HepG2 (cell line): Measurements from ENCODE around the gene NSF. TPM values are rescaled to one million over a fixed set of nuclear protein-coding genes. Genes with fewer than 3 reads are reported as not detected.

ENCODE experiments used
- ATAC-seq: fragments of 200-7000 bp; cut with Tn5 transposase; 3 replicates; pipeline ENCODE4 v1.9.1; 2020; ENCODE audit warnings: mild to moderate bottlenecking, moderate library complexity
- BruUV-seq: library from RNA; stranded (reverse); fragments of 400-500 nt; replicated peaks from 2 replicates; lab custom pipeline; 2021; lab: Mats Ljungman, UMichigan
- CTCF ChIA-PET: fragments of 300-600 bp; formaldehyde crosslinking; extraction: SDS; loops from one replicate; lab custom pipeline; 2021; ENCODE audit warnings: low total read pairs, inconsistent platforms, low intra/inter-chr PET ratio; lab: Yijun Ruan, JAX
- POLR2A ChIA-PET: fragments of 350-600 bp; sonication (Branson Sonifier 250); formaldehyde crosslinking; loops from one replicate; lab custom pipeline; 2020; ENCODE audit warnings: antibody characterized with exemption, inconsistent platforms; lab: Yijun Ruan, JAX
- DNase-seq: peaks from one replicate; pipeline ENCODE4 v3.0.0-alpha.2; 2015; ENCODE audit warnings: low spot score
- FAIRE-seq: peaks from 3 replicates; lab custom pipeline; 2011; peaks lifted over from hg19 to GRCh38; lab: Jason Lieb, UNC
- H2AFZ ChIP-seq: one replicate; pipeline ENCODE4 v1.6.1; 2011; ENCODE audit warnings: low read length, inconsistent platforms
- H3K27ac ChIP-seq: fragments of 300-600 bp; 3 replicates; pipeline ENCODE4 v1.8.0; 2011; ENCODE audit warnings: mixed run types, mild to moderate bottlenecking, mixed read lengths, low read length, inconsistent platforms; ENCODE audit not compliant: insufficient read depth; ENCODE audit errors: extremely low read length
- H3K27me3 ChIP-seq, 2 experiments: fragments of 200-600 bp in 1 of 2; 2 replicates in 1 of 2; 3 replicates in 1 of 2; pipeline versions ENCODE4 v1.6.0 to v1.8.0; 2011; ENCODE audit warnings: low read length in 2 of 2, mild to moderate bottlenecking in 2 of 2, moderate library complexity in 2 of 2, inconsistent platforms in 1 of 2; ENCODE audit not compliant: insufficient read depth in 2 of 2, control insufficient read depth in 1 of 2
- H3K36me3 ChIP-seq, 2 experiments: fragments of 200-600 bp in 1 of 2; replicated peaks in 1 of 2; 2 replicates in 1 of 2; 3 replicates in 1 of 2; pipeline versions ENCODE4 v1.5.1 to v1.8.0; 2011; ENCODE audit warnings: low read length in 2 of 2, inconsistent platforms in 1 of 2; ENCODE audit not compliant: insufficient read depth in 2 of 2, control insufficient read depth in 1 of 2
- H3K4me1 ChIP-seq: 2 replicates; pipeline ENCODE4 v1.5.1; 2012; ENCODE audit warnings: low read length, inconsistent platforms; ENCODE audit not compliant: insufficient read depth
- H3K4me2 ChIP-seq: 2 replicates; pipeline ENCODE4 v1.6.0; 2011; ENCODE audit warnings: low read depth, low read length, inconsistent platforms
- H3K4me3 ChIP-seq, 3 experiments: fragments of 200-600 bp in 1 of 3; sonication (generic), shearing (Covaris generic) in 1 of 3; replicated peaks in 1 of 3; 2 replicates each; pipeline ENCODE4 v1.5.1; 2011 to 2016; ENCODE audit warnings: low read length in 3 of 3, inconsistent platforms in 2 of 3, low read depth in 2 of 3, mild to moderate bottlenecking in 2 of 3, control low read depth in 1 of 3, mixed read lengths in 1 of 3; ENCODE audit not compliant: insufficient read depth in 1 of 3
- H3K79me2 ChIP-seq: one replicate; pipeline ENCODE4 v1.6.1; 2011; ENCODE audit warnings: low read length, inconsistent platforms; ENCODE audit not compliant: insufficient read depth
- H3K9ac ChIP-seq: 2 replicates; pipeline ENCODE4 v1.6.0; 2011; ENCODE audit warnings: mild to moderate bottlenecking, low read depth, low read length, inconsistent platforms; ENCODE audit not compliant: insufficient read depth
- H3K9me3 ChIP-seq: 2 replicates; pipeline ENCODE4 v1.5.1; 2012; ENCODE audit warnings: mild to moderate bottlenecking, low read length
- H4K20me1 ChIP-seq: 2 replicates; pipeline ENCODE4 v1.6.0; 2011; ENCODE audit warnings: inconsistent platforms, mild to moderate bottlenecking, low read length, moderate library complexity; ENCODE audit not compliant: insufficient read depth
- GATA4 ChIP-seq: sonication (generic); IDR thresholded peaks from 2 replicates; pipeline ENCODE4 v1.6.1; 2016; ENCODE audit warnings: antibody characterized with exemption, low read depth, borderline replicate concordance
- GLMP ChIP-seq: sonication (generic); formaldehyde crosslinking; IDR thresholded peaks from 2 replicates; pipeline ENCODE4 v1.9.0; 2021; ENCODE audit warnings: missing genetic modification reagents, mild to moderate bottlenecking, borderline replicate concordance
- MED13 ChIP-seq: sonication (generic); formaldehyde crosslinking; IDR thresholded peaks from 2 replicates; pipeline ENCODE4 v1.5.0; 2020; ENCODE audit warnings: missing genetic modification reagents
- PHF21A ChIP-seq: sonication (generic); formaldehyde crosslinking; IDR thresholded peaks from 2 replicates; pipeline ENCODE4 v1.5.0; 2020; ENCODE audit warnings: mild to moderate bottlenecking, missing genetic modification reagents
- RFX5 ChIP-seq: IDR thresholded peaks from 2 replicates; pipeline ENCODE4 v1.6.1; 2011; ENCODE audit warnings: low read depth, low read length, improper control_type of control experiment
- SP4 ChIP-seq: sonication (generic); formaldehyde crosslinking; IDR thresholded peaks from 2 replicates; pipeline ENCODE4 v1.8.1; 2023; ENCODE audit warnings: mild to moderate bottlenecking, missing genetic modification reagents
- TEF ChIP-seq: sonication (generic); formaldehyde crosslinking; IDR thresholded peaks from 2 replicates; pipeline ENCODE4 v1.5.0; 2020; ENCODE audit warnings: missing genetic modification reagents
- ZBTB21 ChIP-seq: sonication (generic); formaldehyde crosslinking; IDR thresholded peaks from 2 replicates; pipeline ENCODE4 v1.4.0; 2020; ENCODE audit warnings: missing genetic modification reagents
- ZBTB7B ChIP-seq: sonication (generic); formaldehyde crosslinking; IDR thresholded peaks from 2 replicates; pipeline ENCODE4 v1.4.0; 2020; ENCODE audit warnings: missing genetic modification reagents
- ZMAT5 ChIP-seq: sonication (generic); formaldehyde crosslinking; IDR thresholded peaks from 2 replicates; pipeline ENCODE4 v1.5.0; 2020; ENCODE audit warnings: mild to moderate bottlenecking, low read depth, missing genetic modification reagents, borderline replicate concordance
- ZNF10 ChIP-seq: sonication (generic); formaldehyde crosslinking; IDR thresholded peaks from 2 replicates; pipeline ENCODE4 v1.4.0; 2020; ENCODE audit warnings: mild to moderate bottlenecking, low read depth, missing genetic modification reagents, borderline replicate concordance
- ZNF207 ChIP-seq: fragments of 450-650 bp; IDR thresholded peaks from 2 replicates; pipeline ENCODE4 v1.6.1; 2016; ENCODE audit warnings: antibody characterized with exemption, borderline replicate concordance
- ZNF317 ChIP-seq: sonication (generic); formaldehyde crosslinking; IDR thresholded peaks from 2 replicates; pipeline ENCODE4 v1.5.0; 2020; ENCODE audit warnings: mild to moderate bottlenecking, missing genetic modification reagents
- ZNF709 ChIP-seq: sonication (generic); formaldehyde crosslinking; IDR thresholded peaks from 2 replicates; pipeline ENCODE4 v1.5.0; 2020; ENCODE audit warnings: mild to moderate bottlenecking, missing genetic modification reagents
- WGBS: methylation state at CpG from one replicate; pipeline ENCODE4 v1.1.6; 2017; ENCODE audit warnings: low lambda C conversion rate; 5-methylcytosine and 5-hydroxymethylcytosine counted together
- in situ Hi-C: cut with HindIII; loops from 2 replicates; pipeline ENCODE4 v1.10.0; 2017; ENCODE audit warnings: low pct_unique_long_range_greater_than_20kb; ENCODE audit not compliant: extremely low pct_ligation_motif_present
- intact Hi-C: fragments of 100-400 bp; cut with micrococcal nuclease; formaldehyde crosslinking; loops from one replicate; pipeline ENCODE4 v1.10.0; 2022; ENCODE audit not compliant: unreplicated experiment
- polyA plus RNA-seq, 8 experiments: library from polyadenylated mRNA; depleted of rRNA in 3 of 8; stranded (reverse) in 7 of 8; unstranded in 1 of 8; fragments of >200 nt; fragmentation: Illumina TruSeq in 4 of 8; extraction: Trizol in 4 of 8; gene quantifications; 2 replicates each; pipeline versions ENCODE4 v1.2.1 to v1.2.3, GENCODE V29; 2011 to 2016; ENCODE audit warnings: low read depth in 4 of 8, missing spikeins in 1 of 8, mixed read lengths in 1 of 8; ENCODE audit not compliant: insufficient read depth in 1 of 8
- total RNA-seq, 5 experiments: library from RNA; depleted of rRNA; stranded (reverse); fragments of >200 nt; fragmentation: Illumina TruSeq; extraction: Trizol; gene quantifications; 2 replicates each; pipeline ENCODE4 v1.2.3, GENCODE V29; 2016; ENCODE audit warnings: low read depth in 1 of 5
- TF ChIP-seq, protein P1 (sequence below): conservative IDR thresholded peaks from 2 replicates; pipeline ENCODE4 v1.6.1; 2018; ENCODE audit warnings: missing genetic modification reagents
- TF ChIP-seq, protein P2 (sequence below): sonication (generic); formaldehyde crosslinking; IDR thresholded peaks from 2 replicates; pipeline ENCODE4 v1.4.0; 2020; ENCODE audit warnings: missing genetic modification reagents
- TF ChIP-seq, protein P3 (sequence below): sonication (generic); formaldehyde crosslinking; conservative IDR thresholded peaks from 2 replicates; pipeline ENCODE4 v1.8.0; 2022; ENCODE audit warnings: missing genetic modification reagents

Gene NSF
- total and polyA plus RNA-seq, 2 of the 13 experiments (the other 11 are each of a cell fraction or from before 2014, with no cell fraction given), result 21.9 to 37.8 TPM

GRCh38 chr17:46770439-46770817, 180.0 kb downstream of the NSF start:
- BruUV-seq, result no TSS peak
- Histone ChIP-seq H3K27ac (peak overlapping the region; percentile 91), H3K79me2 (no peaks in the 10 kb centered on the region), H3K4me3 (peak overlapping the region; percentile 36 to 77 (median 71)), H3K9me3 (no peaks in the 10 kb centered on the region), H3K27me3 (no peaks in the 10 kb centered on the region), H3K36me3 (no peaks in the 10 kb centered on the region), H3K4me2 (peak overlapping the region; percentile 86), H4K20me1 (no peaks in the 10 kb centered on the region), H3K9ac (peak overlapping the region; percentile 71), H3K4me1 (peaks cover 55% of the 10 kb centered on the region), H2AFZ (no peak overlapping the region)
- ChIA-PET CTCF (interaction anchor here (1.0 kb wide), 1 partner anchor 12 kb away, joined by 3 read pairs; no protein-coding TSS in a partner anchor), POLR2A (interaction anchor here (1.0 to 1.7 kb wide), 2 partner anchors 12 to 63 kb away, joined by 3 to 12 read pairs; no protein-coding TSS in a partner anchor)
- 3% methylated on average over 13 of the region's 14 CpGs for WGBS
- DNase-seq (peak; percentile 35), ATAC-seq (peak; percentile 28), FAIRE-seq (peak; percentile 54)
- intact Hi-C loops (no loop called here), in situ Hi-C loops (no loop called here)
- TF ChIP-seq SP4, result no peak
- TF ChIP-seq ZMAT5 (CRISPR knock-in tag), result no peak
- TF ChIP-seq TEF, result no peak
- TF ChIP-seq, protein P1, sequence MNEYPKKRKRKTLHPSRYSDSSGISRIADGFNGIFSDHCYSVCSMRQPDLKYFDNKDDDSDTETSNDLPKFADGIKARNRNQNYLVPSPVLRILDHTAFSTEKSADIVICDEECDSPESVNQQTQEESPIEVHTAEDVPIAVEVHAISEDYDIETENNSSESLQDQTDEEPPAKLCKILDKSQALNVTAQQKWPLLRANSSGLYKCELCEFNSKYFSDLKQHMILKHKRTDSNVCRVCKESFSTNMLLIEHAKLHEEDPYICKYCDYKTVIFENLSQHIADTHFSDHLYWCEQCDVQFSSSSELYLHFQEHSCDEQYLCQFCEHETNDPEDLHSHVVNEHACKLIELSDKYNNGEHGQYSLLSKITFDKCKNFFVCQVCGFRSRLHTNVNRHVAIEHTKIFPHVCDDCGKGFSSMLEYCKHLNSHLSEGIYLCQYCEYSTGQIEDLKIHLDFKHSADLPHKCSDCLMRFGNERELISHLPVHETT, result no peak
- TF ChIP-seq ZBTB21 (CRISPR knock-in tag), result no peak
- TF ChIP-seq GATA4, result 0 out of 2 replicates have a peak, but pooled peaks have one; percentile 2
- no peak for TF ChIP-seq PHF21A (CRISPR knock-in tag)
- TF ChIP-seq, protein P2, sequence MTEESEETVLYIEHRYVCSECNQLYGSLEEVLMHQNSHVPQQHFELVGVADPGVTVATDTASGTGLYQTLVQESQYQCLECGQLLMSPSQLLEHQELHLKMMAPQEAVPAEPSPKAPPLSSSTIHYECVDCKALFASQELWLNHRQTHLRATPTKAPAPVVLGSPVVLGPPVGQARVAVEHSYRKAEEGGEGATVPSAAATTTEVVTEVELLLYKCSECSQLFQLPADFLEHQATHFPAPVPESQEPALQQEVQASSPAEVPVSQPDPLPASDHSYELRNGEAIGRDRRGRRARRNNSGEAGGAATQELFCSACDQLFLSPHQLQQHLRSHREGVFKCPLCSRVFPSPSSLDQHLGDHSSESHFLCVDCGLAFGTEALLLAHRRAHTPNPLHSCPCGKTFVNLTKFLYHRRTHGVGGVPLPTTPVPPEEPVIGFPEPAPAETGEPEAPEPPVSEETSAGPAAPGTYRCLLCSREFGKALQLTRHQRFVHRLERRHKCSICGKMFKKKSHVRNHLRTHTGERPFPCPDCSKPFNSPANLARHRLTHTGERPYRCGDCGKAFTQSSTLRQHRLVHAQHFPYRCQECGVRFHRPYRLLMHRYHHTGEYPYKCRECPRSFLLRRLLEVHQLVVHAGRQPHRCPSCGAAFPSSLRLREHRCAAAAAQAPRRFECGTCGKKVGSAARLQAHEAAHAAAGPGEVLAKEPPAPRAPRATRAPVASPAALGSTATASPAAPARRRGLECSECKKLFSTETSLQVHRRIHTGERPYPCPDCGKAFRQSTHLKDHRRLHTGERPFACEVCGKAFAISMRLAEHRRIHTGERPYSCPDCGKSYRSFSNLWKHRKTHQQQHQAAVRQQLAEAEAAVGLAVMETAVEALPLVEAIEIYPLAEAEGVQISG, result peak; percentile 46; the same call in 1 of the 2 replicates
- TF ChIP-seq RFX5, result no peak
- no peak for TF ChIP-seq ZNF709 (CRISPR knock-in tag)
- 0 out of 2 replicates have a peak, but pooled peaks have one; percentile 50 for TF ChIP-seq ZNF10
- TF ChIP-seq, protein P3, sequence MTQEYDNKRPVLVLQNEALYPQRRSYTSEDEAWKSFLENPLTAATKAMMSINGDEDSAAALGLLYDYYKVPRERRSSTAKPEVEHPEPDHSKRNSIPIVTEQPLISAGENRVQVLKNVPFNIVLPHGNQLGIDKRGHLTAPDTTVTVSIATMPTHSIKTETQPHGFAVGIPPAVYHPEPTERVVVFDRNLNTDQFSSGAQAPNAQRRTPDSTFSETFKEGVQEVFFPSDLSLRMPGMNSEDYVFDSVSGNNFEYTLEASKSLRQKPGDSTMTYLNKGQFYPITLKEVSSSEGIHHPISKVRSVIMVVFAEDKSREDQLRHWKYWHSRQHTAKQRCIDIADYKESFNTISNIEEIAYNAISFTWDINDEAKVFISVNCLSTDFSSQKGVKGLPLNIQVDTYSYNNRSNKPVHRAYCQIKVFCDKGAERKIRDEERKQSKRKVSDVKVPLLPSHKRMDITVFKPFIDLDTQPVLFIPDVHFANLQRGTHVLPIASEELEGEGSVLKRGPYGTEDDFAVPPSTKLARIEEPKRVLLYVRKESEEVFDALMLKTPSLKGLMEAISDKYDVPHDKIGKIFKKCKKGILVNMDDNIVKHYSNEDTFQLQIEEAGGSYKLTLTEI (CRISPR knock-in tag), result no peak
- TF ChIP-seq GLMP (CRISPR knock-in tag), result no peak
- TF ChIP-seq MED13, result no peak; the same call in 1 of the 2 replicates
- TF ChIP-seq ZBTB7B, result no peak
- no peak for TF ChIP-seq ZNF317 (CRISPR knock-in tag)
- no peak for TF ChIP-seq ZNF207
